ENCODE data around the gene EXOC1. TPM values are rescaled to one million over a fixed set of nuclear protein-coding genes. Genes with fewer than 3 reads are reported as not detected.
A peak's percentile ranks its signal among the peaks of the same experiment; 100 is the strongest.

EXOC1 gene
- total and polyA plus RNA-seq, 3 experiments from 2014 or later, result 13.3 to 24.6 (median 23.4) TPM

- H3K9me3 ChIP-seq (ENCODE audit: low read length), result no peaks in the 10 kb centered on the region
- peaks cover 2% of the 10 kb centered on the region for H3K4me1 ChIP-seq (ENCODE audit: insufficient read depth, low read length)
- Mint-ChIP-seq H3K4me1 (peaks cover 5 to 12% (median 11%) of the 10 kb centered on the region in 3 donors), H3K27ac (no peak overlapping the region), H3K27me3 (peaks cover 0 to 5% of the 10 kb centered on the region in 2 donors), H3K36me3 (peaks cover 0 to 4% (median 0%) of the 10 kb centered on the region in 3 donors), H3K4me3 (no peak overlapping the region), H3K9me3 (peaks cover 0 to 2% (median 0%) of the 10 kb centered on the region in 5 donors)
- CTCF ChIA-PET, result no interaction called here
- H3K36me3 ChIP-seq (ENCODE audit: insufficient read depth, low read length), result no peaks in the 10 kb centered on the region
- no peak overlapping the region for H3K4me3 ChIP-seq (ENCODE audit: low read length)
- no peaks in the 10 kb centered on the region for H3K27me3 ChIP-seq (ENCODE audit: insufficient read depth, low read length, poor library complexity, severe bottlenecking)
- no peak overlapping the region for H3K27ac ChIP-seq (ENCODE audit: low read depth, low read length)
- POLR2A ChIA-PET, result no interaction called here
- DNase-seq, result no peak
Measured at GRCh38 chr4:55912249-55912648, 58.8 kb downstream of the EXOC1 start.

- ChIA-PET CTCF (no interaction called here), POLR2A (no interaction called here)
- Histone ChIP-seq H3K27ac (ENCODE audit: low read depth, low read length) (no peak overlapping the region), H3K36me3 (ENCODE audit: insufficient read depth, low read length) (no peaks in the 10 kb centered on the region), H3K9me3 (ENCODE audit: low read length) (no peaks in the 10 kb centered on the region), H3K4me1 (ENCODE audit: insufficient read depth, low read length) (no peaks in the 10 kb centered on the region), H3K4me3 (ENCODE audit: low read length) (no peak overlapping the region), H3K27me3 (ENCODE audit: insufficient read depth, low read length, poor library complexity, severe bottlenecking) (no peaks in the 10 kb centered on the region)
- Mint-ChIP-seq H3K27ac (no peak overlapping the region), H3K27me3 (peaks cover 4 to 6% of the 10 kb centered on the region in 2 donors), H3K9me3 (no peaks in the 10 kb centered on the region), H3K4me3 (no peak overlapping the region), H3K4me1 (no peaks in the 10 kb centered on the region), H3K36me3 (peaks cover 0 to 4% (median 0%) of the 10 kb centered on the region in 3 donors)
- DNase-seq, result no peak
Measured at GRCh38 chr4:55920571-55920970, 67.1 kb downstream of the EXOC1 start.

DNA sequence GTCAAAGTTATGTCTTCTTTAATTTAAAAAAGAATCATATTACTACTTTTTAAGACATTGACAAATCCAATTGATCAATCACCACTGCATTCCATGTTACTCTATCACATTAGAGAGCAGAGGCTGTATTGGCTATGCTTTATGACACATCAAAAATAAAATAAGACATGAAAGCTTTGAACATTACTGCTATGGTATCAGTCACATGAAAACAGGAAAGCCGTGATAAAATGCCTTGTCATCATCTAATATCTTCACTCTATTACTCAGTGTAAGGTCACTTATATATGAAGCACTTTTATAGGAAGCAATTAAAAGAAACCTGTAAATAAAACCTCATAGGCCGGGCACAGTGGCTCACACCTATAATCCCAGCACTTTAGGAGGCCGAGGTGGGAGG, 67.6 kb downstream of the EXOC1 start:
- Mint-ChIP-seq H3K36me3 (peaks cover 0 to 4% (median 0%) of the 10 kb centered on the region in 3 donors), H3K27ac (no peak overlapping the region), H3K4me1 (no peaks in the 10 kb centered on the region), H3K4me3 (no peak overlapping the region), H3K27me3 (peaks cover 4 to 6% of the 10 kb centered on the region in 2 donors), H3K9me3 (no peaks in the 10 kb centered on the region)
- Histone ChIP-seq H3K4me3 (ENCODE audit: low read length) (no peak overlapping the region), H3K36me3 (ENCODE audit: insufficient read depth, low read length) (no peaks in the 10 kb centered on the region), H3K9me3 (ENCODE audit: low read length) (no peaks in the 10 kb centered on the region), H3K4me1 (ENCODE audit: insufficient read depth, low read length) (no peaks in the 10 kb centered on the region), H3K27ac (ENCODE audit: low read depth, low read length) (no peak overlapping the region), H3K27me3 (ENCODE audit: insufficient read depth, low read length, poor library complexity, severe bottlenecking) (no peaks in the 10 kb centered on the region)
- ChIA-PET POLR2A (no interaction called here), CTCF (no interaction called here)
- DNase-seq, result no peak

DNA sequence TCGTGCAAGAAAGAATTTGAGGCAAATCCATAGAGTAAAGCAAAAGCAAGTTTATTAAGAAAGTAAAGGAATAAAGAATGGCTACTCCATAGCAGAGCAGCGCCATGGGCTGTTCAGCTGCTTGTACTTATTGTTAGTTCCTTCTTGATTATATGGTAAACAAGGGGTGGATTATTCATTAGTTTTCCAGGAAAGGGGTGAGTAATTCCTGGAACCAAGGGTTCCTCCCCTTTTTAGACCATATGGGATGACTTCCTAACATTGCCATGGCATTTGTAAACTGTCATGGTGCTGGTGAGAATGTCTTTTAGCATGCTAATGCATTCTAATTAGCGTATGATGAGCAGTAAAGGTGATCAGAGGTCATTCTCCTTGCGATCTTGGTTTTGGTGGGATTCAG, 71.8 kb downstream of the EXOC1 start:
- Mint-ChIP-seq H3K4me3 (no peak overlapping the region), H3K9me3 (no peaks in the 10 kb centered on the region), H3K4me1 (no peaks in the 10 kb centered on the region), H3K36me3 (no peaks in the 10 kb centered on the region), H3K27me3 (peaks cover 0 to 2% of the 10 kb centered on the region in 2 donors), H3K27ac (no peak overlapping the region)
- no peak overlapping the region for H3K27ac ChIP-seq (ENCODE audit: low read depth, low read length)
- no peaks in the 10 kb centered on the region for H3K36me3 ChIP-seq (ENCODE audit: insufficient read depth, low read length)
- DNase-seq, result no peak
- no peak overlapping the region for H3K4me3 ChIP-seq (ENCODE audit: low read length)
- ChIA-PET POLR2A (no interaction called here), CTCF (no interaction called here)
- no peaks in the 10 kb centered on the region for H3K9me3 ChIP-seq (ENCODE audit: low read length)
- no peaks in the 10 kb centered on the region for H3K27me3 ChIP-seq (ENCODE audit: insufficient read depth, low read length, poor library complexity, severe bottlenecking)
- H3K4me1 ChIP-seq (ENCODE audit: insufficient read depth, low read length), result no peaks in the 10 kb centered on the region

- no peaks in the 10 kb centered on the region for H3K4me1 ChIP-seq (ENCODE audit: insufficient read depth, low read length)
- CTCF ChIA-PET, result interaction anchor here (1.0 kb wide), 1 partner anchor 22 kb away, joined by 3 read pairs; the partner anchor contains the start of gene CEP135
- no peak overlapping the region for H3K4me3 ChIP-seq (ENCODE audit: low read length)
Measured at GRCh38 chr4:55926610-55927009, 73.2 kb downstream of the EXOC1 start.

DNA sequence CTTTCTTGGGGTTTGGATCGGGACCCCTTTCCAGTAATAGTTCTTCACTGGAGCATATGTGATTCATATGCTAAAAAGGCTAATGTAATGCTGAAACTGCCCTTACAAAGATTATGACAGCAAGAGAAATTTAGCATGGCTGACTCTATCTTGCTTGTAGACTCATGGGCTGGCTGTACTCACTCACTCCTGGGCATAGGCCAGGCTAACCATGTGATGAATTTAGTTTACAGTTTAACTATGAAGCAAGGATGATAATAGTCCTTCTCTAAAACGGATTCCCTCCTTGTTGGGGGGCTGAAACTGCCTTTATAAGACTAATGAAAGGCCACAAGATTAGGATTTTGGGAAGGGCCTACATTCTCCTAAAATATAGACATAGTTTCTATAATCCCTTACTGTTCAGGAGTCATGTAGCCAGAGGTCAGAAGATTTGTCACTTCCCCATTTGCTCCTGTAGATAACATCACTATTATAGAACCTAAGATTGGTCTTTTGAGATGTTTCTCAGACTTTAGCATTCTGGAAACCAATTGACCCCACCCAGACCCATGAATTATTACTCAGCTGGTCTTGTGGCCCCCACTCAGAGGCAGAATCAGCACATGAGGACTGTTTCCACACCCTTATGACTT, 74.5 kb downstream of the EXOC1 start:
- no peak for DNase-seq
- Histone ChIP-seq H3K36me3 (ENCODE audit: insufficient read depth, low read length) (no peaks in the 10 kb centered on the region), H3K4me3 (ENCODE audit: low read length) (no peak overlapping the region), H3K4me1 (ENCODE audit: insufficient read depth, low read length) (no peaks in the 10 kb centered on the region), H3K27me3 (ENCODE audit: insufficient read depth, low read length, poor library complexity, severe bottlenecking) (no peaks in the 10 kb centered on the region), H3K9me3 (ENCODE audit: low read length) (no peaks in the 10 kb centered on the region), H3K27ac (ENCODE audit: low read depth, low read length) (no peak overlapping the region)
- no peaks in the 10 kb centered on the region for H3K36me3 Mint-ChIP-seq
- ChIA-PET CTCF (no interaction called here), POLR2A (no interaction called here)
- peaks cover 0 to 2% of the 10 kb centered on the region in 2 donors for H3K27me3 Mint-ChIP-seq
- H3K4me3 Mint-ChIP-seq, result no peak overlapping the region
- no peaks in the 10 kb centered on the region for H3K9me3 Mint-ChIP-seq
- H3K4me1 Mint-ChIP-seq, result no peaks in the 10 kb centered on the region
- H3K27ac Mint-ChIP-seq, result no peak overlapping the region

More at GRCh38 chr4:55926610-55927009, 73.2 kb downstream of the EXOC1 start:
- Mint-ChIP-seq H3K27ac (peak overlapping the region in 1 of 8 donors; percentile 35), H3K36me3 (no peaks in the 10 kb centered on the region), H3K4me1 (no peaks in the 10 kb centered on the region), H3K9me3 (no peaks in the 10 kb centered on the region), H3K27me3 (peaks cover 0 to 2% of the 10 kb centered on the region in 2 donors), H3K4me3 (no peak overlapping the region)
- POLR2A ChIA-PET, result no interaction called here
- no peaks in the 10 kb centered on the region for H3K27me3 ChIP-seq (ENCODE audit: insufficient read depth, low read length, poor library complexity, severe bottlenecking)
- DNase-seq, result no peak
- no peaks in the 10 kb centered on the region for H3K9me3 ChIP-seq (ENCODE audit: low read length)
- H3K27ac ChIP-seq (ENCODE audit: low read depth, low read length), result no peak overlapping the region
- no peaks in the 10 kb centered on the region for H3K36me3 ChIP-seq (ENCODE audit: insufficient read depth, low read length)

GRCh38 chr4:55928846-55929245, 75.4 kb downstream of the EXOC1 start:
- Mint-ChIP-seq H3K27me3 (peaks cover 0 to 2% of the 10 kb centered on the region in 2 donors), H3K4me3 (no peak overlapping the region), H3K36me3 (peaks cover 0 to under 1% (median 0%) of the 10 kb centered on the region in 3 donors), H3K9me3 (no peaks in the 10 kb centered on the region), H3K4me1 (no peaks in the 10 kb centered on the region), H3K27ac (peak overlapping the region in 1 of 8 donors; percentile 7)
- Histone ChIP-seq H3K36me3 (ENCODE audit: insufficient read depth, low read length) (no peaks in the 10 kb centered on the region), H3K4me3 (ENCODE audit: low read length) (no peak overlapping the region), H3K27me3 (ENCODE audit: insufficient read depth, low read length, poor library complexity, severe bottlenecking) (no peaks in the 10 kb centered on the region), H3K27ac (ENCODE audit: low read depth, low read length) (no peak overlapping the region), H3K9me3 (ENCODE audit: low read length) (no peaks in the 10 kb centered on the region), H3K4me1 (ENCODE audit: insufficient read depth, low read length) (no peaks in the 10 kb centered on the region)
- ChIA-PET POLR2A (no interaction called here), CTCF (no interaction called here)
- no peak for DNase-seq

GRCh38 chr4:55931043-55931442, 77.6 kb downstream of the EXOC1 start:
- H3K4me1 ChIP-seq (ENCODE audit: insufficient read depth, low read length), result no peaks in the 10 kb centered on the region
- ChIA-PET CTCF (interaction anchor here (1.6 kb wide), 1 partner anchor 17 kb away, joined by 4 read pairs; no protein-coding TSS in a partner anchor), POLR2A (no interaction called here)
- H3K27me3 ChIP-seq (ENCODE audit: insufficient read depth, low read length, poor library complexity, severe bottlenecking), result no peaks in the 10 kb centered on the region
- Mint-ChIP-seq H3K27ac (peak overlapping the region in 1 of 8 donors; percentile 4), H3K4me1 (no peaks in the 10 kb centered on the region), H3K4me3 (no peak overlapping the region), H3K27me3 (peaks cover under 1 to 2% of the 10 kb centered on the region in 2 donors), H3K36me3 (peaks cover 0 to 9% (median 0%) of the 10 kb centered on the region in 3 donors), H3K9me3 (peaks cover 0 to 6% (median under 1%) of the 10 kb centered on the region in 5 donors)
- no peak overlapping the region for H3K27ac ChIP-seq (ENCODE audit: low read depth, low read length)
- no peaks in the 10 kb centered on the region for H3K36me3 ChIP-seq (ENCODE audit: insufficient read depth, low read length)
- H3K9me3 ChIP-seq (ENCODE audit: low read length), result no peaks in the 10 kb centered on the region
- no peak overlapping the region for H3K4me3 ChIP-seq (ENCODE audit: low read length)
- no peak for DNase-seq

Measured in CD8-positive, alpha-beta memory T cell (primary cell).